Fibroblast of lung (primary cell): ENCODE measurements around the gene DOK3. TPM values are rescaled to one million over a fixed set of nuclear protein-coding genes. Genes with fewer than 3 reads are reported as not detected.

Experiments
- DNase-seq, 2 donors: peaks; one replicate each; pipeline versions ENCODE4 v3.0.0 to v3.0.0-alpha.2; 2010; ENCODE audit warnings: low read depth in 2 of 2
- H2AFZ ChIP-seq: 2 replicates; pipeline ENCODE4 v1.5.1; 2012; ENCODE audit warnings: low read length, control low read depth, inconsistent platforms
- H3K27ac ChIP-seq: 2 replicates; pipeline ENCODE4 v1.5.1; 2011; ENCODE audit warnings: low read length, control low read depth; ENCODE audit not compliant: insufficient read depth
- H3K27me3 ChIP-seq: 2 replicates; pipeline ENCODE4 v1.5.1; 2011; ENCODE audit warnings: mild to moderate bottlenecking, low read length; ENCODE audit not compliant: control insufficient read depth, insufficient read depth
- H3K36me3 ChIP-seq: 2 replicates; pipeline ENCODE4 v1.5.1; 2011; ENCODE audit warnings: low read length; ENCODE audit not compliant: control insufficient read depth, insufficient read depth
- H3K4me1 ChIP-seq: 2 replicates; pipeline ENCODE4 v1.5.1; 2011; ENCODE audit warnings: low read length; ENCODE audit not compliant: control insufficient read depth, insufficient read depth; ENCODE audit errors: extremely low read depth
- H3K4me2 ChIP-seq: 2 replicates; pipeline ENCODE4 v1.5.1; 2011; ENCODE audit warnings: low read length, control low read depth; ENCODE audit not compliant: insufficient read depth; ENCODE audit errors: extremely low read depth
- H3K4me3 ChIP-seq, 4 experiments: fragments of 200-600 bp in 1 of 4; sonication (generic) in 1 of 4; replicated peaks in 1 of 4; 2 replicates each; pipeline ENCODE4 v1.5.1; 2011 to 2016; ENCODE audit warnings: low read length in 4 of 4, low read depth in 3 of 4, mild to moderate bottlenecking in 3 of 4, control low read depth in 2 of 4, inconsistent platforms in 1 of 4, mixed read lengths in 1 of 4; ENCODE audit not compliant: insufficient read depth in 1 of 4; ENCODE audit errors: control extremely low read depth in 1 of 4
- H3K79me2 ChIP-seq: 2 replicates; pipeline ENCODE4 v1.5.1; 2012; ENCODE audit warnings: mild to moderate bottlenecking, low read length, inconsistent platforms; ENCODE audit not compliant: control insufficient read depth, insufficient read depth
- H3K9ac ChIP-seq: 2 replicates; pipeline ENCODE4 v1.5.1; 2011; ENCODE audit warnings: mild to moderate bottlenecking, low read length, control low read depth; ENCODE audit not compliant: insufficient read depth
- H3K9me3 ChIP-seq: 2 replicates; pipeline ENCODE4 v1.5.1; 2012; ENCODE audit warnings: low read depth, low read length; ENCODE audit not compliant: control insufficient read depth, insufficient read depth
- H4K20me1 ChIP-seq: 2 replicates; pipeline ENCODE4 v1.5.1; 2011; ENCODE audit warnings: low read length; ENCODE audit not compliant: control insufficient read depth, insufficient read depth; ENCODE audit errors: extremely low read depth
- EZH2 ChIP-seq: IDR thresholded peaks from 2 replicates; pipeline ENCODE4 v1.5.1; 2012; ENCODE audit warnings: low read length, control low read depth, mild to moderate bottlenecking; ENCODE audit errors: missing control alignments
- polyA plus RNA-seq, 2 donors: library from polyadenylated mRNA; depleted of rRNA in 1 of 2; stranded (reverse) in 1 of 2; unstranded in 1 of 2; fragments of >200 nt; gene quantifications; 2 replicates each; pipeline ENCODE4 v1.2.1, GENCODE V29; 2011 to 2012; ENCODE audit warnings: missing spikeins in 1 of 2
- total RNA-seq: library from RNA; depleted of rRNA; stranded (reverse); fragments of >200 nt; gene quantifications from 2 replicates; pipeline ENCODE4 v1.2.1, GENCODE V29; 2014
- TF ChIP-seq, protein P1 (sequence below), 2 donors: IDR thresholded peaks in 1 of 2; conservative IDR thresholded peaks in 1 of 2; 1 replicate in 1 of 2; 2 replicates in 1 of 2; pipeline ENCODE4 v1.5.1; 2011 to 2012; ENCODE audit warnings: low read length in 2 of 2, control low read depth in 1 of 2, inconsistent platforms in 1 of 2, low read depth in 1 of 2, mild to moderate bottlenecking in 1 of 2

Gene DOK3
- total and polyA plus RNA-seq, 2 donors (not counting 1 experiment from before 2014, with no cell fraction given) = 0.99 to 1.5 TPM

DNA sequence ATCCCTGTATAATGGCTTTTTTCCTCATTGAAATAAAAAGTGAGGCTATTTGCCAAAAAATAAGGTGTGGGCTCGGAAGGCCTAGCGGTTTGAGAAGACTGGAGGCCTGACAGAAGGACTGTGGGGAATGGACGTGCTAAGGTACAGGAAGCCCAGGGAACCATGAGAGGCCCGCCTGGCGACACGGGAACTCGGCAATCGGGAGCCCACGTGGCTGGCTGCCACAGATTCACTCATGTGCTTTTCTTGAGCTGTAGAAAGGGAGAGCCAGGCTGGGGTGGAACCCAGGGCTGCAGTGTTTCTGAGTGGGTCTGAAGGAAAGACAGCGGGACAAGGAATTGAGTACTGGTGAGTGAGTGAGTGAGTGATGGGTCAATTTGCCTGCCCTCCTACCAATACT is 19.0 kb upstream of the DOK3 start:
- no peak for DNase-seq
- H3K36me3 ChIP-seq = peaks cover 51% of the 10 kb centered on the region
- TF ChIP-seq, protein P1, sequence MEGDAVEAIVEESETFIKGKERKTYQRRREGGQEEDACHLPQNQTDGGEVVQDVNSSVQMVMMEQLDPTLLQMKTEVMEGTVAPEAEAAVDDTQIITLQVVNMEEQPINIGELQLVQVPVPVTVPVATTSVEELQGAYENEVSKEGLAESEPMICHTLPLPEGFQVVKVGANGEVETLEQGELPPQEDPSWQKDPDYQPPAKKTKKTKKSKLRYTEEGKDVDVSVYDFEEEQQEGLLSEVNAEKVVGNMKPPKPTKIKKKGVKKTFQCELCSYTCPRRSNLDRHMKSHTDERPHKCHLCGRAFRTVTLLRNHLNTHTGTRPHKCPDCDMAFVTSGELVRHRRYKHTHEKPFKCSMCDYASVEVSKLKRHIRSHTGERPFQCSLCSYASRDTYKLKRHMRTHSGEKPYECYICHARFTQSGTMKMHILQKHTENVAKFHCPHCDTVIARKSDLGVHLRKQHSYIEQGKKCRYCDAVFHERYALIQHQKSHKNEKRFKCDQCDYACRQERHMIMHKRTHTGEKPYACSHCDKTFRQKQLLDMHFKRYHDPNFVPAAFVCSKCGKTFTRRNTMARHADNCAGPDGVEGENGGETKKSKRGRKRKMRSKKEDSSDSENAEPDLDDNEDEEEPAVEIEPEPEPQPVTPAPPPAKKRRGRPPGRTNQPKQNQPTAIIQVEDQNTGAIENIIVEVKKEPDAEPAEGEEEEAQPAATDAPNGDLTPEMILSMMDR (conservative IDR thresholded peaks at IDR 0.05 in 1 of 2, IDR thresholded peaks at IDR 0.05 in 1 of 2; ENCODE audit: low read depth in 1 of 2, low read length in 2 of 2) = no peak
- TF ChIP-seq EZH2 = no peak
- H3K4me1 ChIP-seq = no peaks in the 10 kb centered on the region
- H3K9me3 ChIP-seq = no peaks in the 10 kb centered on the region
- H3K27me3 ChIP-seq = no peaks in the 10 kb centered on the region
- H3K4me3 ChIP-seq = no peak overlapping the region
- H3K4me2 ChIP-seq = no peak overlapping the region
- H2AFZ ChIP-seq = no peak overlapping the region
- H3K9ac ChIP-seq = no peak overlapping the region
- no peaks in the 10 kb centered on the region for H4K20me1 ChIP-seq
- no peak overlapping the region for H3K27ac ChIP-seq
- peaks cover 4% of the 10 kb centered on the region for H3K79me2 ChIP-seq

DNA sequence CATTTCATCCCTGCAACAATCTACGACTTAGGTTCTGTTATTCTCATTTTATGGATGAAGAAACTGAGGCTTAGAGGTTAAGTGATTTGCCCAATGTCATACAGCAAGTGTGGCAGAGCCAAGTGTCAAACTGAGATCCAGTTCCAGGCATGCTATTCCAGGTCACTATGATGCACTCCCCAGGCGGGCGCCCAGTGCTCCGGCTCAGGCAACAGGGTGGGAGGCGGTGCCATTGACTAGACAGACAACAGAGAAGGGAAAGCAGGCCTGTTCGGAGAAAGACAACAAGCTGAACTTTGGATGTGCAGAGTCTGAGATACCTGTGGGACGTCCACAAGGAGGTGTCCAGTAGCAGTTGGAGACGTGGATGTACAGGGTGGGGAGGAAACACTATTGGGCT is 18.0 kb upstream of the DOK3 start:
- Histone ChIP-seq H3K9ac (no peak overlapping the region), H3K27ac (no peak overlapping the region), H4K20me1 (no peaks in the 10 kb centered on the region), H3K4me2 (no peak overlapping the region), H3K36me3 (peaks cover 45% of the 10 kb centered on the region), H3K9me3 (no peaks in the 10 kb centered on the region), H3K4me1 (no peaks in the 10 kb centered on the region), H2AFZ (no peak overlapping the region), H3K79me2 (peaks cover under 1% of the 10 kb centered on the region), H3K4me3 (no peak overlapping the region), H3K27me3 (no peaks in the 10 kb centered on the region)
- TF ChIP-seq EZH2 = no peak
- TF ChIP-seq, protein P1 (conservative IDR thresholded peaks at IDR 0.05 in 1 of 2, IDR thresholded peaks at IDR 0.05 in 1 of 2; ENCODE audit: low read depth in 1 of 2, low read length in 2 of 2) = no peak
- no peak for DNase-seq

DNA sequence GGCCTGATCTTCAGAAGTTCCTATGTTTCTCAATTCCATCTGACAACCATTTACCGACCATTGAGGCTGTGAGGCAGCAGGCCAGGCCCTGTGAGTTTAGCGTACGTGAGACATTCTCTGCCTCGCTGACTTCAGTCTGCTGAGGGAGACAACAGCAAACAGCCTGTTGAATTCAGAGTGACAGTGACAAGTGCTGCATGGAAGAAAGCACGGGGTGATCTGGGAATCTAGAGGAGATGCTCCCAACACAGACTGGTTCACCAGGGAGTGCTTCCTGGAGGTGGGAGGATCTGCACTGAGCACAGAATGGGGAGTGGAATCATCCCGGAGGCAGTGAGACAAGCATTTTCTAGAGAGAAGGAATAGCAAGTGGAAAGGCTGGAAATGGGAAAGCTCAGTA is 17.2 kb upstream of the DOK3 start:
- no peaks in the 10 kb centered on the region for H3K9me3 ChIP-seq
- no peaks in the 10 kb centered on the region for H3K27me3 ChIP-seq
- no peaks in the 10 kb centered on the region for H3K79me2 ChIP-seq
- DNase-seq = no peak
- no peaks in the 10 kb centered on the region for H3K4me1 ChIP-seq
- no peak for TF ChIP-seq EZH2
- TF ChIP-seq, protein P1 (conservative IDR thresholded peaks at IDR 0.05 in 1 of 2, IDR thresholded peaks at IDR 0.05 in 1 of 2; ENCODE audit: low read depth in 1 of 2, low read length in 2 of 2) = no peak
- no peak overlapping the region for H3K4me3 ChIP-seq
- H4K20me1 ChIP-seq = no peaks in the 10 kb centered on the region
- no peak overlapping the region for H3K4me2 ChIP-seq
- H2AFZ ChIP-seq = no peak overlapping the region
- no peak overlapping the region for H3K9ac ChIP-seq
- H3K36me3 ChIP-seq = peaks cover 42% of the 10 kb centered on the region
- no peak overlapping the region for H3K27ac ChIP-seq
